Measurements from ENCODE around the gene TIMM29. TPM values are rescaled to one million over a fixed set of nuclear protein-coding genes. Genes with fewer than 3 reads are reported as not detected.

The TIMM29 gene
- total and polyA plus RNA-seq, 2 of the 13 experiments (the other 11 are each of a cell fraction or from before 2014, with no cell fraction given) = 7.1 to 33.8 TPM

DNA sequence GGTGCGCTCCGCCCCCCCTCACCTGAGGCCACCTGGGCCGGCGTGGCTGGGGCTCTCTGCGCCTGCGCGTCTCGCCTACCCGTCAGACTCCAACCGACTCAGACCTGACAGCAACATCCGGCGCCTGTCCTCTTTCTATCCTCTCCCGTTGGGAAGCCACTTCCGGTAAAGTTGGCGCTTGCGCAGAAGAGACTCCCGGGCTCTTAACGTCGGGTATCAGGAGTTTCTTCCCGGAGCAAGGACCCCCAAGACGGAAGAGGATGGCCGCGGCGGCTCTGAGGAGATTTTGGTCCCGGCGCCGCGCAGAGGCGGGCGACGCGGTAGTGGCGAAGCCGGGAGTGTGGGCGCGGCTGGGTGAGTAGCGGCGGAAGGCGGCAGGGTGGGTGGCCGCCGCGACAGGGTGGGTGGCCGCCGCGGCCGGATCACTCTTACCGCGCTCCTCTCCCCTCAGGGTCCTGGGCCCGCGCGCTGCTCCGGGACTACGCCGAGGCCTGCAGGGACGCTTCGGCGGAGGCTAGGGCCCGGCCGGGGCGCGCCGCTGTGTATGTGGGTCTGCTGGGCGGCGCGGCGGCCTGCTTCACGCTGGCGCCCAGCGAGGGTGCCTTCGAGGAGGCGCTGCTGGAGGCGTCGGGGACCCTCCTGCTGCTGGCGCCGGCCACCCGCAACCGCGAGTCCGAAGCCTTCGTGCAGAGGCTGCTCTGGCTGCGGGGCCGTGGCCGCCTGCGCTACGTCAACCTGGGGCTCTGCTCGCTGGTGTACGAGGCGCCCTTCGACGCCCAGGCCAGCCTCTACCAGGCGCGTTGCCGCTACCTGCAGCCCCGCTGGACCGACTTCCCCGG, at the start of gene TIMM29, which contains the start of gene YIPF2 (continued):
- no peak for TF ChIP-seq SMARCC2 (IDR thresholded peaks at IDR 0.05)
- TF ChIP-seq GATAD1 (CRISPR knock-in tag; IDR thresholded peaks at IDR 0.05) = peak; percentile 98
- TF ChIP-seq, protein P1, sequence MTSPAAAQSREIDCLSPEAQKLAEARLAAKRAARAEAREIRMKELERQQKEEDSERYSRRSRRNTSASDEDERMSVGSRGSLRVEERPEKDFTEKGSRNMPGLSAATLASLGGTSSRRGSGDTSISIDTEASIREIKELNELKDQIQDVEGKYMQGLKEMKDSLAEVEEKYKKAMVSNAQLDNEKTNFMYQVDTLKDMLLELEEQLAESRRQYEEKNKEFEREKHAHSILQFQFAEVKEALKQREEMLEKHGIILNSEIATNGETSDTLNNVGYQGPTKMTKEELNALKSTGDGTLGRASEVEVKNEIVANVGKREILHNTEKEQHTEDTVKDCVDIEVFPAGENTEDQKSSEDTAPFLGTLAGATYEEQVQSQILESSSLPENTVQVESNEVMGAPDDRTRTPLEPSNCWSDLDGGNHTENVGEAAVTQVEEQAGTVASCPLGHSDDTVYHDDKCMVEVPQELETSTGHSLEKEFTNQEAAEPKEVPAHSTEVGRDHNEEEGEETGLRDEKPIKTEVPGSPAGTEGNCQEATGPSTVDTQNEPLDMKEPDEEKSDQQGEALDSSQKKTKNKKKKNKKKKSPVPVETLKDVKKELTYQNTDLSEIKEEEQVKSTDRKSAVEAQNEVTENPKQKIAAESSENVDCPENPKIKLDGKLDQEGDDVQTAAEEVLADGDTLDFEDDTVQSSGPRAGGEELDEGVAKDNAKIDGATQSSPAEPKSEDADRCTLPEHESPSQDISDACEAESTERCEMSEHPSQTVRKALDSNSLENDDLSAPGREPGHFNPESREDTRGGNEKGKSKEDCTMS (CRISPR knock-in tag; conservative IDR thresholded peaks at IDR 0.05) = no peak
- TF ChIP-seq ZFP36L2 (CRISPR knock-in tag; IDR thresholded peaks at IDR 0.05) = no peak
- peak; percentile 9; the same call in 1 of the 2 replicates for TF ChIP-seq ZNF616 (CRISPR knock-in tag; IDR thresholded peaks at IDR 0.05; ENCODE audit: low read depth)
- no peak for TF ChIP-seq ARNT (IDR thresholded peaks at IDR 0.05)
- TF ChIP-seq ZNF644 (CRISPR knock-in tag; IDR thresholded peaks at IDR 0.05; ENCODE audit: low read depth) = no peak
- TF ChIP-seq CSRNP1 (CRISPR knock-in tag; IDR thresholded peaks at IDR 0.05) = 0 out of 2 replicates have a peak, but pooled peaks have one; percentile 16
- no peak for TF ChIP-seq TBP (CRISPR knock-in tag; IDR thresholded peaks at IDR 0.05)
- TF ChIP-seq, protein P2, sequence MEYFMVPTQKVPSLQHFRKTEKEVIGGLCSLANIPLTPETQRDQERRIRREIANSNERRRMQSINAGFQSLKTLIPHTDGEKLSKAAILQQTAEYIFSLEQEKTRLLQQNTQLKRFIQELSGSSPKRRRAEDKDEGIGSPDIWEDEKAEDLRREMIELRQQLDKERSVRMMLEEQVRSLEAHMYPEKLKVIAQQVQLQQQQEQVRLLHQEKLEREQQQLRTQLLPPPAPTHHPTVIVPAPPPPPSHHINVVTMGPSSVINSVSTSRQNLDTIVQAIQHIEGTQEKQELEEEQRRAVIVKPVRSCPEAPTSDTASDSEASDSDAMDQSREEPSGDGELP (IDR thresholded peaks at IDR 0.05; ENCODE audit: borderline replicate concordance, low read depth) = peak; percentile 53; the same call in 1 of the 2 replicates
- no peak for TF ChIP-seq LBX2 (CRISPR knock-in tag; IDR thresholded peaks at IDR 0.05; ENCODE audit: borderline replicate concordance)
- no peak for TF ChIP-seq RAD51 (IDR thresholded peaks at IDR 0.05; ENCODE audit: borderline replicate concordance)
- peak; percentile 67; the same call in 1 of the 2 replicates for TF ChIP-seq ZNF354B (CRISPR knock-in tag; IDR thresholded peaks at IDR 0.05)
- peak; percentile 89; the same call in 1 of the 2 replicates for TF ChIP-seq ZNF142 (CRISPR knock-in tag; IDR thresholded peaks at IDR 0.05)
- 0 out of 2 replicates have a peak, but pooled peaks have one; percentile 9 for TF ChIP-seq ZMYM2 (CRISPR knock-in tag; IDR thresholded peaks at IDR 0.05)
- TF ChIP-seq DNMT1 (CRISPR knock-in tag; IDR thresholded peaks at IDR 0.05) = no peak
- no peak for TF ChIP-seq RELA (CRISPR knock-in tag; IDR thresholded peaks at IDR 0.05)

Data from HepG2 (cell line).